Cardiac fibroblast (primary cell): ENCODE results near the gene ANXA2.

Source experiments
- DNase-seq, 2 donors: peaks; one replicate each; pipeline versions ENCODE4 v3.0.0 to v3.0.0-alpha.2; 2010; ENCODE audit warnings: low read depth in 2 of 2
- H3K4me3 ChIP-seq, 2 donors: replicated peaks in 1 of 2; 1 replicate in 1 of 2; 2 replicates in 1 of 2; pipeline ENCODE4 v1.5.1; 2011; ENCODE audit warnings: low read depth in 2 of 2, low read length in 2 of 2, mild to moderate bottlenecking in 2 of 2, moderate library complexity in 1 of 2
- TF ChIP-seq, protein P1 (sequence below): IDR thresholded peaks from one replicate; pipeline ENCODE4 v1.5.1; 2011; ENCODE audit warnings: low read depth, mild to moderate bottlenecking, low read length, inconsistent platforms

ANXA2 gene

DNA sequence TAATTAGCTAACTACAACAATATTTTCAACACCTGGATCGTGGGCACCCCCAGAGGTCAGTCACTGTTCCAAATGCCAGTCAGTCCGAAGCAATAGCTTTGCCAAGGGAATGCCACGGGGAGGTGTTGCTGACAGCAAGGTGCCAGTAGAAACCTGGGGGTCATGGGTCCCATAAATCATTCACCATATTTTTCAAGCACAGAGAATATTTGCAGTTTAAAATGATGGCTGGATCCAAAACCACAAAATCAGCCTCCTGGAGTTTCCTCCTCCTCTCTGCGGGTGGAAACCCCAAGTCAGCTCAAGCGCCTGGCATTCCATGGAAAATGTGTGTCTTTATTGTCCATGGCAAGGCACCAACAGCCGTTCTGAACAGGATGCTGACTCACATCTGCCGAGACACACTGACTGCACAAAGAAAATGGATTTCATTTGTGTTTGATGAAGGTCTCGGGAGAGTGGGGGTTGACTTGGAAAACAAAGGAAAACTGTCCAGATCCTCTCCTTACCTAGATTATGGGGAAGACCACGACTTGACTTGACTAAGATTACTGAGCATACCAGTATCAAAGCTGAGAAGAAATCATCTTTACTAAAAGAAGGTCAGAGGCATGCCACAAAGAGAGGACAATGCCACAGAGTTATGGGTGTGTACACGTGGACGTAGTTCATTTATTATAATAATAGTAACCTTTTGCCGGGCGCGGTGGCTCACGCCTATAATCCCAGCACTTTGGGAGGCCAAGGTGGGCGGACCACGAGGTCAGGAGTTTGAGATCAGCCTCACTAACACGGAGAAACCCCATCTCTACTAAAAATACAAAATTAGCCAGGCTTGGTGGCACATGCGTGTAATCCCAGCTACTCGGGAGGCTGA, 26.4 kb downstream of the ANXA2 start:
- peak; percentile 98 to 99 for DNase-seq
- peak overlapping the region in 1 of 2 donors; percentile 5 for H3K4me3 ChIP-seq
- TF ChIP-seq, protein P1, sequence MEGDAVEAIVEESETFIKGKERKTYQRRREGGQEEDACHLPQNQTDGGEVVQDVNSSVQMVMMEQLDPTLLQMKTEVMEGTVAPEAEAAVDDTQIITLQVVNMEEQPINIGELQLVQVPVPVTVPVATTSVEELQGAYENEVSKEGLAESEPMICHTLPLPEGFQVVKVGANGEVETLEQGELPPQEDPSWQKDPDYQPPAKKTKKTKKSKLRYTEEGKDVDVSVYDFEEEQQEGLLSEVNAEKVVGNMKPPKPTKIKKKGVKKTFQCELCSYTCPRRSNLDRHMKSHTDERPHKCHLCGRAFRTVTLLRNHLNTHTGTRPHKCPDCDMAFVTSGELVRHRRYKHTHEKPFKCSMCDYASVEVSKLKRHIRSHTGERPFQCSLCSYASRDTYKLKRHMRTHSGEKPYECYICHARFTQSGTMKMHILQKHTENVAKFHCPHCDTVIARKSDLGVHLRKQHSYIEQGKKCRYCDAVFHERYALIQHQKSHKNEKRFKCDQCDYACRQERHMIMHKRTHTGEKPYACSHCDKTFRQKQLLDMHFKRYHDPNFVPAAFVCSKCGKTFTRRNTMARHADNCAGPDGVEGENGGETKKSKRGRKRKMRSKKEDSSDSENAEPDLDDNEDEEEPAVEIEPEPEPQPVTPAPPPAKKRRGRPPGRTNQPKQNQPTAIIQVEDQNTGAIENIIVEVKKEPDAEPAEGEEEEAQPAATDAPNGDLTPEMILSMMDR = no peak

DNA sequence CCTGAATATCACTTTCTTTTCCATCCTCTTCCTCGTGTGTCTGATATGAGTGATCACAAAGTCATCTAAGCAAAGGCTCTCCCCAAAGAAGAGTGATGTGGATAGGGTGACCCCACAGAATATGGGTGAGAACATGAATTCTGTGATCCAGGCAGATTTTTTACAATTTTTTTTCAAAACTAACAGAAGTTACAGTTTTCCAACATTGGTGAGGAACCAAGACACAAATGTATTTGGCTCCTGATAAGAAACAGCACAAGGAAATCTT, 27.0 kb downstream of the ANXA2 start:
- H3K4me3 ChIP-seq = peak overlapping the region in 1 of 2 donors; percentile 5
- no peak for DNase-seq
- TF ChIP-seq, protein P1 = no peak

DNA sequence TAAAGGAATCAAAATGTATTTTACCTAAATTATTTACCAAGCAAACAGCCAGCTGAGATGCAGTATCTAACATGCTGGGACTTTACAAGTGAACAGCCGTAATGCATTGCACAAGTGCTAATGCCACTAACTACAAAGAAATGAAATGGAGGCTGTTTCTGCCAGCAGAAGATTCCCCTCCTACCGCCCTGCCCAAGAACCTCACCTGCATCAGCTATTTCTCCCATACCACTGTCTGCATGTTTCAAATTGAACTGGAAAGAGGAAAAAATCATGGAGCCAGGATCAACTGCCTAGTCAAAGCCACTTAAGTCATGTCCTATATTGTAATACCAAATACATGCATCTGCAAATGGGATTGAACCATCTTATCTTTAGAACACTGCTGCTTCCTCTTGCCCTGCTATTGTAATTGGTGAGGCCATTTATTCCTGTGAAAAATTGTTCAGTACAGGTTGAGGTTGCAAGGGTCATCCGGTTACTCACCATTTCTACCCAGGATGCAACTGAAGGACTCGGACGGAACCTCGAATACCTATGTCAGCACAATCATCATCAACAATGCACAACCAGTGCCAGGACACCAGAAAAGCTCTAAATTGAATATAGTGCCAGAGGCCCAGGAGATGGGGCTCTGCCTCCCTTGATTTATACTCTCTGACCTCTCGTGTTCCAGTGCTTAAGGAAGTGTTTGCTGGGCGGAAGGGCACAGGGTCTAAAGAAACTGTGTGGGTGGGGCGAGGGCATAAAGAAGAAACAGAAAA, 27.5 kb downstream of the ANXA2 start:
- TF ChIP-seq, protein P1 = no peak
- H3K4me3 ChIP-seq = no peak overlapping the region
- DNase-seq = peak; percentile 59 to 84

DNA sequence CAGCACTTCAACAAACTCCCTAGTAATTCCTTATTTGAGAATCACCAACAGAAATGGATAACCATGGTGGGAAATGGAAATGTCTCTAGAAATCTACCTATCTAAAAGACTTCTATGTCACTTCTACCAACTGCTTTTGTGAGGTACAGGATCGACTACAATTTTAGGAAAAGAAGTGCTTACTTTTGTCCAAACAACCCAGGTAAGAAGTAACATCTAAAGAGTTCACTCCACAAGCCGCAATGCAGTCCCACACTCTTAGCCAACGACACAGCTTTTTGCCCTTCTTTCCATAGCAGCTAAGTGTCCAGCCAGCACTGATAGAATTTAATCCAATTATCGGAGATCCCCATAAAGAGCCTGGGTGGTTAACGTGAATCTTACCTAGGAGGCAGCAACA, 28.1 kb downstream of the ANXA2 start:
- no peak overlapping the region for H3K4me3 ChIP-seq
- TF ChIP-seq, protein P1 = no peak
- no peak for DNase-seq

DNA sequence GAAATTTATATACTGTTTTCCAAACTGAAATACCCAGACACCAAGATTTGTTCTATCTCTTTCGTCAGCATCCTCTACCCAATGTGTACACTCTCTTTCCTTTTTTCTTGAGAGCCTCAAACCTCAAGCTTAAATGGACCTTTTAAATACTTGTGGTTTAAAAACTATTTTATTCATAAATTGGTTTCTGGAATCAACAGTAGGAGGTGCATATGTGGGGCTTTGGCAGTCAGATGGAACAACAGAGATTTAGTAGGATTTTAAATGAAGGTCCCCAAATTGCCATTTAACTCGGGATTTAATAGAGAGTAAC, 33.2 kb downstream of the ANXA2 start:
- no peak for DNase-seq

DNA sequence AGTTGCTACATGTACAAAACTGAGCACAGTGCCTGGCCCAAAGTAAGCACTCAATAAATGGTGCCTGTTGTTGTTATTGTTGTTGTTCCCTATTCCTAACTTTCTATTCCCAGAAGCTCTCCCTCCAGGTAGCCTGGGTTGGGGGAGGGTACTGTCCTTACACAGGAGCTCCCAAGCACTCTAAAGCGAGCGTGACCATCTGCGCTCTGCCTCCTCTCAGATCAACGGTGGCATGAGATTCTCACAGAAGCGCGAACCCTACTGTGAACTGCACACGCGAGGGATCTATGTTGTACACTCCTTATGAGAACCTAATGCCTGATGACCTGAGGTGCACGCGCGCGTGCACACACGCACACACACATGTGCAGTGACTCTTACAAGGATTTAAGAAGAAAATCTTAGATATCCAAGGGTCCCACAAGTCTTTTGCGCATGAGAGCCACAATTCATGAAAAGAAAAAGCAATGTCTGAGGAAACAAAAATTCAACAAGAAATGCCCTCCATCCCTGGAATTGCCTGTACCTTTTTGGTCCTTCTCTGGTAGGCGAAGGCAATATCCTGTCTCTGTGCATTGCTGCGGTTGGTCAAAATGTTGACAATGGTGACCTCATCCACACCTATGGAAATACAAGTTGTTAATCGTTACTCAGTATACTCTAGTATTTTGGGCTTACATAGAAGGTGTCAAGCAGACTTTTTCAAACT, 33.7 kb downstream of the ANXA2 start:
- TF ChIP-seq, protein P1 = no peak
- DNase-seq = no peak
- H3K4me3 ChIP-seq = no peak overlapping the region

More for the DNA sequence above, 33.2 kb downstream of the ANXA2 start:
- H3K4me3 ChIP-seq = no peak overlapping the region
- TF ChIP-seq, protein P1 = no peak
